CD4-positive, alpha-beta memory T cell (primary cell): ENCODE results near the gene DNAJB6. TPM values are rescaled to one million over a fixed set of nuclear protein-coding genes. Genes with fewer than 3 reads are reported as not detected.

ENCODE experiments used
- CTCF ChIA-PET: fragments of 350-600 bp; sonication (Branson Sonifier 250); formaldehyde crosslinking; loops from one replicate; lab custom pipeline; 2021; ENCODE audit warnings: inconsistent platforms; ENCODE audit not compliant: partially characterized antibody; lab: Charles Lee
- POLR2A ChIA-PET: fragments of 350-600 bp; sonication (Branson Sonifier 250); formaldehyde crosslinking; loops from one replicate; lab custom pipeline; 2021; ENCODE audit not compliant: partially characterized antibody; lab: Charles Lee
- DNase-seq, 5 donors: peaks; one replicate each; pipeline versions ENCODE4 v3.0.0 to v3.0.0-alpha.2; 2020 to 2022; ENCODE audit warnings: mixed read lengths in 1 of 5
- H3K27ac ChIP-seq: one replicate; pipeline ENCODE4 v1.7.0; 2013; ENCODE audit warnings: low read depth, low read length
- H3K27me3 ChIP-seq: 2 replicates; pipeline ENCODE4 v1.7.0; 2013; ENCODE audit warnings: mild to moderate bottlenecking, low read length, moderate library complexity; ENCODE audit not compliant: insufficient read depth
- H3K36me3 ChIP-seq: 2 replicates; pipeline ENCODE4 v1.7.0; 2013; ENCODE audit warnings: mild to moderate bottlenecking, low read length, moderate library complexity; ENCODE audit not compliant: insufficient read depth
- H3K4me1 ChIP-seq: 2 replicates; pipeline ENCODE4 v1.7.0; 2013; ENCODE audit warnings: mild to moderate bottlenecking, low read length, moderate library complexity; ENCODE audit not compliant: insufficient read depth
- H3K4me3 ChIP-seq, 2 donors: one replicate each; pipeline ENCODE4 v1.7.0; 2013; ENCODE audit warnings: low read length in 2 of 2, mild to moderate bottlenecking in 1 of 2
- H3K9me3 ChIP-seq, 2 donors: one replicate each; pipeline ENCODE4 v1.7.0; 2013; ENCODE audit warnings: low read length in 2 of 2, control low read depth in 1 of 2; ENCODE audit not compliant: control insufficient read depth in 1 of 2
- H3K27ac Mint-ChIP-seq, 7 donors: one replicate each; pipeline ENCODE4 v1.8.0; 2020 to 2021; ENCODE audit warnings: mixed read lengths in 7 of 7, mild to moderate bottlenecking in 6 of 7, inconsistent platforms in 3 of 7, moderate library complexity in 3 of 7
- H3K27me3 Mint-ChIP-seq, 2 donors: one replicate each; pipeline ENCODE4 v1.8.0; 2020 to 2021; ENCODE audit warnings: mixed read lengths in 2 of 2
- H3K36me3 Mint-ChIP-seq, 2 donors: one replicate each; pipeline ENCODE4 v1.8.0; 2020 to 2021; ENCODE audit warnings: mixed read lengths in 2 of 2, inconsistent platforms in 1 of 2, mild to moderate bottlenecking in 1 of 2
- H3K4me1 Mint-ChIP-seq, 4 donors: one replicate each; pipeline ENCODE4 v1.8.0; 2020 to 2021; ENCODE audit warnings: mixed read lengths in 4 of 4, mild to moderate bottlenecking in 1 of 4
- H3K4me3 Mint-ChIP-seq, 8 donors: one replicate each; pipeline ENCODE4 v1.8.0; 2020 to 2021; ENCODE audit warnings: mixed read lengths in 8 of 8, mild to moderate bottlenecking in 7 of 8, moderate library complexity in 6 of 8, inconsistent platforms in 3 of 8
- H3K9me3 Mint-ChIP-seq, 8 donors: one replicate each; pipeline ENCODE4 v1.8.0; 2020 to 2021; ENCODE audit warnings: mixed read lengths in 8 of 8, mild to moderate bottlenecking in 5 of 8, inconsistent platforms in 3 of 8, moderate library complexity in 1 of 8
- intact Hi-C: fragments of 100-400 bp; cut with micrococcal nuclease; formaldehyde crosslinking; loops from one replicate; pipeline ENCODE4 v1.15.1; 2023
- polyA plus RNA-seq, 2 donors: library from polyadenylated mRNA; unstranded; fragments of 300-500 nt; fragmentation: Illumina TruSeq; gene quantifications; one replicate each; pipeline ENCODE4 v1.2.3, GENCODE V29; 2021
- total RNA-seq, 2 experiments: library from RNA; stranded (reverse); gene quantifications; one replicate each; pipeline ENCODE4 v1.2.3, GENCODE V29; 2021

Gene DNAJB6
- total RNA-seq (10 to 100 TPM; 85.6 to 90.1 TPM), polyA plus RNA-seq (100 to 1,000 TPM; 116 to 169 TPM)

- DNase-seq: peak; percentile 92 to 97 (median 97)
- Histone ChIP-seq H3K9me3 (no peaks in the 10 kb centered on the region), H3K4me3 (peak within 1 kb of the TSS; percentile 67 to 88), H3K27ac (peak within 1 kb of the TSS; percentile 86), H3K27me3 (no peaks in the 10 kb centered on the region), H3K4me1 (peaks cover 40% of the 10 kb centered on the region), H3K36me3 (no peaks in the 10 kb centered on the region)
- ChIA-PET POLR2A (interaction anchor here (0.9 to 4.5 kb wide), 5 partner anchors 9 to 444 kb away, joined by 3 to 79 read pairs (median 4); partner anchors contain the start of gene LMBR1), CTCF (interaction anchor here (0.9 to 5.4 kb wide), 2 partner anchors 34 to 62 kb away, joined by 3 to 35 read pairs; no protein-coding TSS in a partner anchor)
- peak within 1 kb of the TSS; percentile 89 to 99 (median 98) for H3K4me3 Mint-ChIP-seq
- peaks cover 19 to 52% (median 41%) of the 10 kb centered on the region in 4 donors for H3K4me1 Mint-ChIP-seq
- H3K9me3 Mint-ChIP-seq: peaks cover 0 to 8% (median 0%) of the 10 kb centered on the region in 8 donors
- H3K36me3 Mint-ChIP-seq: peaks cover 4 to 23% of the 10 kb centered on the region in 2 donors
- intact Hi-C loops: loop anchor here (1.0 to 5.0 kb wide), 4 partner anchors 50 to 443 kb away; partner anchors contain the start of genes LMBR1 and UBE3C
- peak within 1 kb of the TSS; percentile 97 to 99 (median 99) for H3K27ac Mint-ChIP-seq
- H3K27me3 Mint-ChIP-seq: peaks cover 0 to 4% of the 10 kb centered on the region in 2 donors
Observed at GRCh38 chr7:157336383-157337315, at the start of gene DNAJB6. DNAJB6 (plus strand) TSS chr7:157337004; CDS start chr7:157358573, 21,569 bp downstream.

GRCh38 chr7:157291404-157292080 lies 45.3 kb upstream of the DNAJB6 start:
- intact Hi-C loops: no loop called here
- CTCF ChIA-PET: no interaction called here
- no peaks in the 10 kb centered on the region for H3K27me3 ChIP-seq
- H3K9me3 Mint-ChIP-seq: no peaks in the 10 kb centered on the region
- no peaks in the 10 kb centered on the region for H3K36me3 Mint-ChIP-seq
- H3K4me1 Mint-ChIP-seq: peaks cover 0 to 2% (median 0%) of the 10 kb centered on the region in 4 donors
- no peak overlapping the region for H3K4me3 ChIP-seq
- H3K4me3 Mint-ChIP-seq: no peak overlapping the region
- DNase-seq: peak in 1 of 5 donors; percentile 15
- H3K4me1 ChIP-seq: no peaks in the 10 kb centered on the region
- H3K27me3 Mint-ChIP-seq: peaks cover 0 to 1% of the 10 kb centered on the region in 2 donors
- no peak overlapping the region for H3K27ac Mint-ChIP-seq
- no peak overlapping the region for H3K27ac ChIP-seq
- H3K36me3 ChIP-seq: no peaks in the 10 kb centered on the region
- no peaks in the 10 kb centered on the region for H3K9me3 ChIP-seq
- POLR2A ChIA-PET: no interaction called here

DNA sequence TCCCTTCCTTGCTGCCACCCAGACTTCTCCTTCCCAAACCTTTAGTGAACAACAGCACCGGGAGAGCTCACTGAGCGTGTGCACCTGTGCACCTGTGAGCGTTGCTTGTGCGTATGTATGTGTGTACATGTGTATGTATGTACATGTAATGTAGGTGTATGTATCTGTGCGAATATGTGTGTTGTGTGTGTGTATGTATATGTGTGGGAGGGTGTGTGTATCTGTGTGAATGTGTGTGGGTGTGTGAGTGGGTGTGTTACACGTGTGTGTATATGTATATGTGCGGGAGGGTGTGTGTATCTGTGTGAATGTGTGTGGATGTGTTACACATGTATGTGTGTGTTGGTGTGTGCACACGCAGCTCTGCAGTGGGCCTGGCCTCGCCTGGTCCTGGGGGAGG lies 44.5 kb upstream of the DNAJB6 start:
- Mint-ChIP-seq H3K4me1 (peaks cover 0 to 2% (median 0%) of the 10 kb centered on the region in 4 donors), H3K9me3 (no peaks in the 10 kb centered on the region), H3K36me3 (no peaks in the 10 kb centered on the region), H3K27ac (peak overlapping the region in 3 of 7 donors; percentile 1 to 78 (median 12)), H3K27me3 (peaks cover 0 to 1% of the 10 kb centered on the region in 2 donors), H3K4me3 (no peak overlapping the region)
- Histone ChIP-seq H3K36me3 (no peaks in the 10 kb centered on the region), H3K9me3 (no peaks in the 10 kb centered on the region), H3K4me3 (no peak overlapping the region), H3K4me1 (no peaks in the 10 kb centered on the region), H3K27ac (no peak overlapping the region), H3K27me3 (no peaks in the 10 kb centered on the region)
- DNase-seq: no peak
- ChIA-PET CTCF (no interaction called here), POLR2A (no interaction called here)
- intact Hi-C loops: no loop called here

- Histone ChIP-seq H3K9me3 (no peaks in the 10 kb centered on the region), H3K36me3 (no peaks in the 10 kb centered on the region), H3K27me3 (no peaks in the 10 kb centered on the region), H3K27ac (no peak overlapping the region), H3K4me1 (no peaks in the 10 kb centered on the region), H3K4me3 (no peak overlapping the region)
- Mint-ChIP-seq H3K27me3 (peaks cover 0 to 1% of the 10 kb centered on the region in 2 donors), H3K4me1 (peaks cover 0 to 2% (median 0%) of the 10 kb centered on the region in 4 donors), H3K4me3 (no peak overlapping the region), H3K9me3 (no peaks in the 10 kb centered on the region), H3K36me3 (no peaks in the 10 kb centered on the region), H3K27ac (no peak overlapping the region)
- intact Hi-C loops: no loop called here
- POLR2A ChIA-PET: no interaction called here
- DNase-seq: peak in 1 of 5 donors; percentile 12
- CTCF ChIA-PET: no interaction called here
Observed at GRCh38 chr7:157292770-157293412, 43.9 kb upstream of the DNAJB6 start.

DNA sequence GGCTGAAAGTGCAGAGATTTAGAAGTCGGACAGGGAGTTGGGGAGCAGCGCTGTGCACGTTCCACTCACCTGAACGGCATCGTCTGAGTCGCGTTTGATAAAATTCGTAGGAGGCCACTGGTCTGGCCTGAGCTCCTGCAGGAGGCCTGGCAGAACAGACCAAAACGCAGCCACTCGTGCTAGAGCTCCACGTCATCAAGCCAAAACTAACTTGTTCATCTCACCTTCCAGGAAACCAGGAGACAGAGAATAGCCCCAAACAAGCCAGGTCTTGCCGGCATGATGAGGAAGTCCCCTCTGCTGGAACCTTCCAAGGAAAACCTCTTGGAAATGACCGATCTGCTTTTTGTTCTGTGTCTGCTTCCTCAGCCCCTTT lies 43.4 kb upstream of the DNAJB6 start:
- POLR2A ChIA-PET: no interaction called here
- Histone ChIP-seq H3K9me3 (no peaks in the 10 kb centered on the region), H3K36me3 (no peaks in the 10 kb centered on the region), H3K4me3 (no peak overlapping the region), H3K4me1 (no peaks in the 10 kb centered on the region), H3K27ac (no peak overlapping the region), H3K27me3 (no peaks in the 10 kb centered on the region)
- H3K36me3 Mint-ChIP-seq: no peaks in the 10 kb centered on the region
- DNase-seq: no peak
- H3K9me3 Mint-ChIP-seq: no peaks in the 10 kb centered on the region
- peaks cover 0 to 1% of the 10 kb centered on the region in 2 donors for H3K27me3 Mint-ChIP-seq
- H3K4me3 Mint-ChIP-seq: no peak overlapping the region
- H3K4me1 Mint-ChIP-seq: peaks cover 0 to 2% (median 0%) of the 10 kb centered on the region in 4 donors
- CTCF ChIA-PET: no interaction called here
- H3K27ac Mint-ChIP-seq: peak overlapping the region in 1 of 7 donors; percentile 41
- intact Hi-C loops: no loop called here

DNA sequence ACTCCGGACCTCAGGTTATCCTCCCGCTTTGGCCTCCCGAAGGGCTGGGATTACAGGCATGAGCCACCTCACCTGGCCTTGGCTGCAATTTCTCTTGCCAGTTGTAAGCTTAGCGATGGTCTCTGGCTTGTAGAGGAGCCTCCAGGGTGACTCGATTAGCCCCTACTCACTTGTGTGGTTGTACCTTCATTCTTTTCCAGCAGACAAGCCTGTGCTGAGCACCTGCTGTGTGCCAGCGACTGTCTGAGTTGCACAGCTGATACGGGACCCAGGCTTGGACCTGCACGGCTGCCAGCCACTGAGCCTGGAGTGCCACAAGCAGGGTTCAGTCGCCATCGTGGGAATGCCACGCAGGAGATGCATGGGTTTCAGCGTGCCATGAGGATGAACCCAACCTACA lies 42.0 kb upstream of the DNAJB6 start:
- Histone ChIP-seq H3K27ac (no peak overlapping the region), H3K4me1 (no peaks in the 10 kb centered on the region), H3K4me3 (no peak overlapping the region), H3K9me3 (no peaks in the 10 kb centered on the region), H3K36me3 (no peaks in the 10 kb centered on the region), H3K27me3 (no peaks in the 10 kb centered on the region)
- DNase-seq: no peak
- intact Hi-C loops: no loop called here
- ChIA-PET POLR2A (no interaction called here), CTCF (no interaction called here)
- Mint-ChIP-seq H3K36me3 (no peaks in the 10 kb centered on the region), H3K27me3 (peaks cover 0 to 1% of the 10 kb centered on the region in 2 donors), H3K27ac (no peak overlapping the region), H3K9me3 (peaks cover 0 to 1% (median 0%) of the 10 kb centered on the region in 8 donors), H3K4me3 (no peak overlapping the region), H3K4me1 (peaks cover 7 to 11% (median 10%) of the 10 kb centered on the region in 4 donors)
